Activated CD8-positive, alpha-beta memory T cell treated with anti-CD3 and anti-CD28 coated beads for 1 hour (primary cell): ENCODE results near the gene SLC27A3.
A peak's percentile ranks its signal among the peaks of the same experiment; 100 is the strongest.

Experiments
- DNase-seq, 2 donors: peaks; one replicate each; pipeline ENCODE4 v3.0.0-alpha.2; 2020; ENCODE audit warnings: low read depth in 1 of 2; ENCODE audit errors: extremely low read depth in 1 of 2

The SLC27A3 gene

DNA sequence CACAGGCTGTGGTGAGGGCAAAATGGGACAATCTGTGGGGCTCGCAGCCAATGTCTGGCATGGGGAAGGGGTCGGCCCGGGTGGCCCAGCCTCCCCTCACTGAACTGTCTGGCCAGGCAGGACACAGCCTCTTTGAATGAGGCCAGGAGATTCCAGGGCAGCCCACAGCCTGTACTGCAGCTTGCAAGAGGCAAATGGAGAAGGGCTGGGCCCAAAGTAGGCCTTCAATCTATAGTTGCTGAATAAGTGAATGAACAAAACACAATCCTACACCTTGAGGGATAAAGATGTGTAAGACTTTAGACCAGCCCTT lies 23.2 kb downstream of the SLC27A3 start:
- DNase-seq, result no peak

- DNase-seq, result no peak
Observed at GRCh38 chr1:153799016-153799415, 23.8 kb downstream of the SLC27A3 start.

GRCh38 chr1:153799566-153800465 lies 24.6 kb downstream of the SLC27A3 start:
- DNase-seq, result no peak

- no peak for DNase-seq
Observed at GRCh38 chr1:153800516-153800915, 25.3 kb downstream of the SLC27A3 start.

DNA sequence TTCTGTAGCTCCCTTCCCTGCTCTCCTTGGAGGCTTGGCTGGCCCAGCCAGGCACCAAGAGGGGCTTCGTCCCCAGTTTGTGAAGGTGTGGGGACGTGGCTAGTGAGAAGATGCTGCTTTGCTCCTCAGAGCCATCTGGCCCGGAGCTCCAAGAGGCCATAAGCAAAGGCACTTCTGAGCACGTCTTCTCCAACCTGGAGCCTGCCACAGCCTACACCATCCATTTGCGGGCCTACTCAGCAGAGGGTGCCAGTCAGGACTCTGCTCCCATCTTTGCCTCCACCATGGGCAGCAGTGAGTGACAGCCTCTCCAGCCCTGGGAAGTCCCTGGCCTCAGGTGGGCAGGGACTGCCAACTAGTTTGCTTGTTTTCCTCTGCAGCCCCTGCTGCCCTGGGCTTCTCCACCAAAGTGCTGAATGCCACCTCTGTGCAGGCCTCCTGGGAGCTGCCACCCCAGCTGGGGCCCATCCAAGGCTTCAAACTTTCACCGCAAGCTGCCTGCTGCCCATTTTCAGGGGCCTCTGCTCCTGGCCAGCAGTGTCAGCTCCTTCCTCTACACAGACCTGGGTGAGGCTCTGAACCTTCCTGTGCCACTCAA lies 25.9 kb downstream of the SLC27A3 start:
- no peak for DNase-seq

DNA sequence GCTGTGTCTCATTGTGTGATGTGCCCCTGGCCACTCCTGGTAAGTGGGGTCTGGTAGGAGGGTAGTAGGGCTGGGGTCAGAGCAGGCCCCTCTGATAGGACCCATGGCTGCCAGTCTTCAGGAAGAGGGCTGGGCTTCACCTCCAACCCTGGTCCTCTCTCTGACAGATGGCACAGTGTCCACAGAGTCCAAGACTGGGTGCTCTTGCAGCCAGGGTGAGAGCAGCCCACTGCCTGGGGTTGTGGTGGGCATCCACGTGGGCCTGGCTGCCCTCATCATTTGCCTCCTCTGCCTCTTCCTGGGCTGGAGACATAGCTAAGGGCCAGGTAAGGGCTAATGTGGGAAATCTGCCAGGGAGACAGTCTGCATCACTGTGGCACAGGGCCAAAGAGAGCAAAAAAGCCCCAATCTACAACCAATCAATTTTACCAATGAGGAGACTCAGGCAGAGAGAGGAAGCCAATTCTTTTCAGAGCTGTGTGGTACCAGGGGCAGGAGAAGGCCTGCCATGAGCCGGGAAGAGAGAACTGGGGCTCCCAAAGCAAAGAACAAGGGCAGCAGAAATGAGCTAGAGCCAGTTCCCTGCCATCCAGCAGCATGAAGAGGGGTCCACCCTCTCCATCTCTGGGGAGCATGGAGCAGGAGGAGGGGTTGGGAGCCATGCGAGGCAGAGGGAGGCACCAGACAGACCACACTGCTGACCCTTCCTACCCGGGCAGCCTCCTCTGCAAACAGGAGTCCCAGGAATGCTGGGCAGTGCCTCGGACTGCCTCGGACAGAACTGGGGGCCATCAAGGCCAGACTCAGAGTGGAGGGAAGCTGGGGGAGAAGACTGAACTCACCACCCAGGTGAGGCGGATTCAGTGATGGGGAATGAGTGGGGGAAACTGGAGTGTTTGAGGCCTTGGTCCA lies 26.8 kb downstream of the SLC27A3 start:
- DNase-seq, result no peak

- DNase-seq, result no peak
Observed at GRCh38 chr1:153803470-153804056, 28.4 kb downstream of the SLC27A3 start.

DNA sequence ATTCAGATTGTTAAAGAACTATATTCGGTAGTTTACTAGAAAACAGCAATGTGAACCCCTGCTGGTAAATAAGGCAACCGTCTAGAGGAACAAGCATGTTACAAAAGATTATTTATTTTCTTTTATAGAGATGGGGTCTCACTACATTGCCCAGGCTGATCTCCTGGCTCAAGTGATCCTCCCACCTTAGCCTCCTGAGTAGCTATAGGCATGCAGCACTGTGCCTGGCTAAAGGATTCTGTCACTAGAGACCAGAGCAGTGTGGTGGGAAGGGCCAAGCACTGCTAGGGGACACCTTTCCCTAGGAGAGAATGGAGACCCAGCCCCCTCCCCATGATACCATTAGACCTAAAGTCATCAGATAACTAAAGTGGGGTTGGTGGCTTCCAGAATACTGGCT lies 28.9 kb downstream of the SLC27A3 start:
- DNase-seq, result no peak

- peak; percentile 28 to 56 for DNase-seq
Observed at GRCh38 chr1:153805042-153805745, 30.0 kb downstream of the SLC27A3 start.

GRCh38 chr1:153805886-153806719 lies 30.9 kb downstream of the SLC27A3 start:
- DNase-seq, result no peak

DNA sequence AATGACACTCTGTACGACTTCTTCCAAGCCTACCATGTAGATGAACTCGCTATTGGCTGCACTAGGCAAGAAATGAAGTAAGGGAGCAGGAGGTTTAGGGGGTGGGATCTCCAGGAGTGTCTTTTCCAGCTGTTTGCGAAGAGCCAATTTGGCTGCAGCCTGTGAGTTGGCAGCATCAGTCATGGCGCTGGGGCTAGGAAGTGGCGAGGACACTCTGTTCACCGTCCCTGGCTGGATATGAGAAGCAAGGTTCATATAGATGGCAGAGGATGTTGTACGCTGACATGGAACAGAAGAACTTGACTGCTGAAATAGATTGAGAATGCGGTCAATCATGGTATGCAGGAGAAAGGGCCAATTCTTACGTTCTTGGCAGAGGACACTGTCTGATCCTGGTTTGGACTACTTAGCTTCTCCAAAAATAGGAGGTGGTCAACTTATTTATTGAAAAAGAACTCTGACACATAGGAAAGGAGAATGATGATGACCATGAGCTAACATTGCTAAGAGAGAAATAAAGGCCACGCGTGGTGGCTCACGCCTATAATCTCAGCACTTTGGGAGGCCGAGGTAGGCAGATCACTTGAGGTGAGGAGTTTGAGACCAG lies 41.2 kb downstream of the SLC27A3 start:
- no peak for DNase-seq

DNA sequence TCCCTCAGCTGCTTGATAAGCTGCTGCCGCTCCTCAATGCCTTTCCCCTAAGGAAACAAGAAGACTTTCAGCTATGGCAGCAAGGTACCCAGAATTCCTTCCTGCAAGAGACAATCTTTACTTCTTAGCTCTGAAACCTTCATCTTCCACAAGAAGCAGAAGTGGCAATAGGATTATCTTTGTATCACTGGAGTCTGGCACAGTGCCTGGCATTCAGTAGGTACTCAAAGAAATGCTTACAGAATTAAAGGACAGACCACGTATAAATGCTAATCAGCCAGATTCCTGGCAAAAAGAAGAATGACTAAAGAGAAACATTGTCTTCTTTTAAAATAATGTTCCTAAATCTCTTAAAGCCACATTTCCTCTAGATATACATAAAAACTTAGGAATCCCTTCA lies 43.7 kb downstream of the SLC27A3 start:
- DNase-seq, result no peak

DNA sequence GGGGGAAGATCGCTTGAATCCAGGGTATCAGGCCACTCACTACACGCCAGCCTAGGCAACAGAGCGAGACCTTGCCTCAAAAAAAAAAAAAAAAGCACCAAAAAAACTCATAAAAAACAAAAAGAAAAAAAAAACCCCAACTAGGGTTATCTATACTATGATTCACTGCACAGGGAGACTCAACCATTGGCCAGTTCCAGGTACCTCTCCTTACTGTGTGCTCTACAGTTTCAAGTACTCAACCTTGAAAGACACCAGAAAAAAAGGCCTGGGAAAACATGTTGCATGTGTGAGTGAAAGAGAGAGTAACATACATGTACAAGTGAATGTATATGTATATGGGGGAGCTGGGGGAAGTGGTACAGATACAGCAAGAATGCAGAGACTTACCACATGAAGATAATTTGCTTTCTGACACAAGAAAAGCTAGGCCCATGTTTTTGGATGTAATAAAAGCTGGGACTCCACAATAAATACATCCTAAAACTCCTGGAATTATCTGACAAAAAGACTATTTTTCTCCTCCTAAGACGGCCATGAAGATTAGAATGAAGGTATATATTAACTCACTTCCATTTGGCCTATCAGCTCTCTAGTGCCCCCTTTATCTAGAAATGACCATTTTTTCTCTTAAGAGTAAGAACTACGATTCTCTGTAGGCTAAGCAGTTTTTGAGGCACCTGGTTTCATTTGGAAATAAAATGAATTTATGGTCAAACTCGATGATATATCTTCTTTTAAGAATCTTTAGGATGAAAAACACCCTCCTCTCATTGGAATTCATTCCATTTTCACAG lies 52.2 kb downstream of the SLC27A3 start:
- no peak for DNase-seq
